GM12878 (cell line): ENCODE data around the gene ALPK1. TPM values are rescaled to one million over a fixed set of nuclear protein-coding genes. Genes with fewer than 3 reads are reported as not detected.

Source experiments
- ATAC-seq: fragments of 200-7000 bp; cut with Tn5 transposase; 3 replicates; pipeline ENCODE4 v1.9.1; 2020; ENCODE audit warnings: mild to moderate bottlenecking, moderate library complexity
- BruUV-seq: library from RNA; stranded (reverse); fragments of 400-500 nt; replicated peaks from 2 replicates; lab custom pipeline; 2021; lab: Mats Ljungman, UMichigan
- CTCF ChIA-PET: fragments of 300-600 bp; sonication (Branson Sonifier 250); formaldehyde crosslinking; extraction: SDS; loops from one replicate; lab custom pipeline; 2021; ENCODE audit warnings: inconsistent platforms; lab: Yijun Ruan, JAX
- POLR2A ChIA-PET: fragments of 350-600 bp; formaldehyde crosslinking; extraction: SDS; loops from one replicate; lab custom pipeline; 2021; ENCODE audit warnings: inconsistent platforms; lab: Charles Lee
- RAD21 ChIA-PET: fragments of 300-600 bp; sonication (Branson Sonifier 250); formaldehyde crosslinking; loops from one replicate; lab custom pipeline; 2023; ENCODE audit warnings: antibody characterized with exemption; ENCODE audit not compliant: unreplicated experiment; lab: Charles Lee
- SMC1A ChIA-PET: fragments of 300-600 bp; sonication (Branson Sonifier 250); formaldehyde crosslinking; loops from one replicate; lab custom pipeline; 2023; ENCODE audit not compliant: unreplicated experiment, uncharacterized antibody; lab: Charles Lee
- DNase-seq: peaks from one replicate; pipeline ENCODE4 v3.0.0-alpha.2; 2011; ENCODE audit warnings: low read depth, low spot score
- FAIRE-seq: peaks from 3 replicates; lab custom pipeline; 2011; peaks lifted over from hg19 to GRCh38; lab: Jason Lieb, UNC
- H2AFZ ChIP-seq: 2 replicates; pipeline ENCODE4 v1.6.0; 2011; ENCODE audit warnings: low read depth, low read length, control low read depth; ENCODE audit not compliant: control insufficient read depth
- H3K27ac ChIP-seq: 2 replicates; pipeline ENCODE4 v1.5.1; 2011; ENCODE audit warnings: control low read depth; ENCODE audit not compliant: control insufficient read depth, insufficient read depth
- H3K27me3 ChIP-seq, 2 experiments: replicated peaks in 1 of 2; 2 replicates each; pipeline versions ENCODE4 v1.6.0 to v1.6.1; 2011; ENCODE audit warnings: low read length in 1 of 2; ENCODE audit not compliant: control insufficient read depth in 2 of 2, insufficient read depth in 2 of 2
- H3K36me3 ChIP-seq, 2 experiments: 2 replicates each; pipeline ENCODE4 v1.5.1; 2011; ENCODE audit warnings: low read length in 1 of 2; ENCODE audit not compliant: control insufficient read depth in 2 of 2, insufficient read depth in 2 of 2
- H3K4me1 ChIP-seq: 2 replicates; pipeline ENCODE4 v1.6.1; 2011; ENCODE audit warnings: mild to moderate bottlenecking, low read length, moderate library complexity, mixed read lengths; ENCODE audit not compliant: control insufficient read depth, insufficient read depth
- H3K4me2 ChIP-seq: 2 replicates; pipeline ENCODE4 v1.6.0; 2011; ENCODE audit warnings: control low read depth; ENCODE audit not compliant: control insufficient read depth, insufficient read depth
- H3K4me3 ChIP-seq: fragments of 200-600 bp; sonication (generic); 2 replicates; pipeline ENCODE4 v1.5.1; 2016
- H3K79me2 ChIP-seq: 2 replicates; pipeline ENCODE4 v1.6.0; 2011; ENCODE audit warnings: low read length; ENCODE audit not compliant: control insufficient read depth, insufficient read depth
- H3K9ac ChIP-seq: 2 replicates; pipeline ENCODE4 v1.8.0; 2011; ENCODE audit warnings: low read length, control low read depth, mixed read lengths; ENCODE audit not compliant: control insufficient read depth, insufficient read depth
- H3K9me3 ChIP-seq: replicated peaks from 3 replicates; pipeline ENCODE4 v1.5.1; 2011; ENCODE audit warnings: mild to moderate bottlenecking, low read length; ENCODE audit not compliant: control insufficient read depth, insufficient read depth
- H4K20me1 ChIP-seq: 2 replicates; pipeline ENCODE4 v1.6.0; 2011; ENCODE audit not compliant: control insufficient read depth, insufficient read depth
- NFYB ChIP-seq: IDR thresholded peaks from 2 replicates; pipeline ENCODE4 v1.6.1; 2011; ENCODE audit warnings: low read depth, mild to moderate bottlenecking, low read length, improper control_type of control experiment, moderate library complexity; ENCODE audit not compliant: insufficient read depth
- POLR2AphosphoS2 ChIP-seq: IDR thresholded peaks from 2 replicates; pipeline ENCODE4 v1.6.1; 2011; ENCODE audit warnings: low read depth, mild to moderate bottlenecking, low read length, improper control_type of control experiment, moderate library complexity
- POLR2AphosphoS5 ChIP-seq: IDR thresholded peaks from 2 replicates; pipeline ENCODE4 v1.6.1; 2011; ENCODE audit warnings: mild to moderate bottlenecking, low read length, inconsistent platforms
- TCF3 ChIP-seq: IDR thresholded peaks from 2 replicates; pipeline ENCODE4 v1.6.1; 2012; ENCODE audit warnings: low read depth, mild to moderate bottlenecking, low read length, borderline replicate concordance; ENCODE audit not compliant: insufficient read depth
- WGBS: methylation state at CpG from one replicate; pipeline ENCODE4 v1.1.6; 2016; ENCODE audit warnings: low lambda C conversion rate; ENCODE audit not compliant: insufficient replicate concordance, insufficient coverage; ENCODE audit errors: missing lambda C conversion rate; 5-methylcytosine and 5-hydroxymethylcytosine counted together
- in situ Hi-C: fragments of 300-500 bp; cut with MboI; formaldehyde crosslinking; loops from 9 replicates; pipeline ENCODE4 v1.14.3; 2018; ENCODE audit warnings: mixed read lengths
- intact Hi-C: fragments of 100-400 bp; cut with micrococcal nuclease; formaldehyde crosslinking; loops from one replicate; pipeline ENCODE4 v1.14.2; 2022; ENCODE audit not compliant: unreplicated experiment
- polyA plus RNA-seq, 11 experiments: library from polyadenylated mRNA; depleted of rRNA in 4 of 11; unstranded in 6 of 11; stranded (reverse) in 5 of 11; fragments of >200 nt; fragmentation: Nextera tagmentation in 4 of 11; fragmentation: Illumina TruSeq in 1 of 11; extraction: Ambion mirVana in 4 of 11; extraction: Trizol in 1 of 11; gene quantifications; 1 replicate in 1 of 11; 2 replicates in 10 of 11; pipeline versions ENCODE4 v1.2.1 to v1.2.3, GENCODE V29; 2011 to 2016; ENCODE audit warnings: inconsistent platforms in 2 of 11, missing spikeins in 2 of 11, low read depth in 1 of 11
- total RNA-seq, 4 experiments: library from RNA; depleted of rRNA in 3 of 4; stranded (reverse); fragments of >200 nt in 3 of 4; fragmentation: Illumina TruSeq in 1 of 4; extraction: Trizol in 1 of 4; gene quantifications; 2 replicates each; pipeline versions ENCODE4 v1.2.1 to v1.2.3, GENCODE V29; 2013 to 2021
- TF ChIP-seq, protein P1 (sequence below): fragments of 450-650 bp; IDR thresholded peaks from 2 replicates; pipeline ENCODE4 v1.6.1; 2016; ENCODE audit warnings: mild to moderate bottlenecking

The ALPK1 gene
- total and polyA plus RNA-seq, 10 of the 15 experiments (the other 5 are each of a cell fraction or from before 2014, with no cell fraction given): 8.5 to 32.3 (median 22.6) TPM

DNA sequence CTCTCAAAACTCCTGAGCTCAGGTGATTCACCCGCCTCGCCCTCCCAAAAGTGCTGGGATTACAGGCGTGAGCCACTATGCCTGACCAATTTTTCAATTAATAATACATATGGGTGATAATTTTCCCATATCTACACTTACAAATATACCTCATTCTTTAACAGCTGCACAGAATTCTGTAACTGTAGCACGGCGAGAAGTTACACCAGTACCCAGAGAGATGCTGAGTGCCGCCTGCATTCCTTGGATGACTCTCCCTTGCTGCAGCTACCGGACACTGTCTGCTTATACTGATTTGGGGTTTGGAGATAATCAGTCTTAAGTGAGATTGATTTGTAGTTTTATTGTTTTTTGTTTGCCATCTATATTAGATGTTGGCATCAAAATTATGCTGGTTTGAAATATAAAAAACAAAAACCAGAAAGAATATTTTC lies 17.3 kb upstream of the ALPK1 start:
- Histone ChIP-seq H3K4me3 (peak overlapping the region; percentile 80), H3K27me3 (no peaks in the 10 kb centered on the region), H3K9me3 (no peaks in the 10 kb centered on the region; the same call in 2 of the 3 replicates), H3K79me2 (peaks cover 100% of the 10 kb centered on the region), H4K20me1 (peaks cover 3% of the 10 kb centered on the region; the same call in 1 of the 2 replicates), H3K27ac (peak overlapping the region; percentile 99)
- CTCF ChIA-PET: interaction anchor here (0.8 to 4.2 kb wide), 17 partner anchors 8 to 243 kb away, joined by 3 to 22 read pairs (median 4); partner anchors contain the start of gene NEUROG2
- peak; percentile 27 for ATAC-seq
- RAD21 ChIA-PET: interaction anchor here (0.7 to 14.1 kb wide), 17 partner anchors 8 to 486 kb away, joined by 3 to 151 read pairs (median 5); partner anchors contain the start of genes ALPK1 and NEUROG2
- no peak for FAIRE-seq
- WGBS: under 1% methylated on average over 7 of the region's 7 CpGs
- TF ChIP-seq TCF3 (0 out of 2 replicates have a peak, but pooled peaks have one; percentile 7), NFYB (no peak), POLR2AphosphoS2 (0 out of 2 replicates have a peak, but pooled peaks have one; percentile 26), POLR2AphosphoS5 (peak; percentile 64)
- TF ChIP-seq, protein P1, sequence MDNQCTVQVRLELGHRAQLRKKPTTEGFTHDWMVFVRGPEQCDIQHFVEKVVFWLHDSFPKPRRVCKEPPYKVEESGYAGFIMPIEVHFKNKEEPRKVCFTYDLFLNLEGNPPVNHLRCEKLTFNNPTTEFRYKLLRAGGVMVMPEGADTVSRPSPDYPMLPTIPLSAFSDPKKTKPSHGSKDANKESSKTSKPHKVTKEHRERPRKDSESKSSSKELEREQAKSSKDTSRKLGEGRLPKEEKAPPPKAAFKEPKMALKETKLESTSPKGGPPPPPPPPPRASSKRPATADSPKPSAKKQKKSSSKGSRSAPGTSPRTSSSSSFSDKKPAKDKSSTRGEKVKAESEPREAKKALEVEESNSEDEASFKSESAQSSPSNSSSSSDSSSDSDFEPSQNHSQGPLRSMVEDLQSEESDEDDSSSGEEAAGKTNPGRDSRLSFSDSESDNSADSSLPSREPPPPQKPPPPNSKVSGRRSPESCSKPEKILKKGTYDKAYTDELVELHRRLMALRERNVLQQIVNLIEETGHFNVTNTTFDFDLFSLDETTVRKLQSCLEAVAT: 0 out of 2 replicates have a peak, but pooled peaks have one; percentile 44
- TF ChIP-seq, all 136 proteins: peak for 4
- DNase-seq: no peak
- H3K9ac ChIP-seq: peak overlapping the region; percentile 77
- H3K4me1 ChIP-seq: peaks cover 30% of the 10 kb centered on the region
- in situ Hi-C loops: loop anchor here (5.0 kb wide), 1 partner anchor 42 kb away; no protein-coding TSS in a partner anchor
- SMC1A ChIA-PET: interaction anchor here (0.7 to 22.9 kb wide), 16 partner anchors 8 to 261 kb away, joined by 3 to 247 read pairs (median 7); partner anchors contain the start of genes ALPK1 and NEUROG2
- BruUV-seq: TSS peak; percentile 63
- POLR2A ChIA-PET: interaction anchor here (0.7 to 6.9 kb wide), 12 partner anchors 9 to 236 kb away, joined by 3 to 55 read pairs (median 6); partner anchors contain the start of genes ALPK1 and NEUROG2
- no peak overlapping the region for H2AFZ ChIP-seq
- intact Hi-C loops: loop anchor here (5.0 to 10.0 kb wide), 2 partner anchors 242 to 1485 kb away; partner anchors contain the start of gene CAMK2D
- H3K4me2 ChIP-seq: peak overlapping the region; percentile 92
- peaks cover 8 to 28% of the 10 kb centered on the region in 2 experiments for H3K36me3 ChIP-seq
